ENCODE measurements around the gene SUSD3. TPM values are rescaled to one million over a fixed set of nuclear protein-coding genes. Genes with fewer than 3 reads are reported as not detected.
"Not testable (repeated sequence)": the region's sequence is repeated elsewhere in the genome, so short reads cannot be mapped to it uniquely, and the experiment has no call there.

The SUSD3 gene
- not detected in 2 replicates for total RNA-seq (2014; rRNA removed; shearing (Covaris generic))

GRCh38 chr9:93058355-93059010 lies at the start of gene SUSD3:
TSS of gene SUSD3 (plus strand) at chr9:93058701. CDS start at chr9:93058743, 42 bp downstream.
- H3K4me3 ChIP-seq = no peak within 1 kb of the TSS
- no peaks in the 10 kb centered on the region for H3K36me3 ChIP-seq
- no peak within 1 kb of the TSS for H3K27ac ChIP-seq
- 0 out of 2 replicates have a peak, but pooled peaks cover 8% of the 10 kb centered on the region for H3K4me1 ChIP-seq
- DNase-seq = no peak
- peaks cover 6% of the 10 kb centered on the region; the same call in 1 of the 2 replicates for H3K27me3 ChIP-seq
- no peaks in the 10 kb centered on the region for H3K9me3 ChIP-seq (replicated peaks)

GRCh38 chr9:93009337-93010015 lies 49.0 kb upstream of the SUSD3 start:
- Histone ChIP-seq H3K36me3 (no peaks in the 10 kb centered on the region), H3K27ac (no peak overlapping the region), H3K27me3 (no peaks in the 10 kb centered on the region), H3K9me3 (replicated peaks) (no peaks in the 10 kb centered on the region), H3K4me1 (no peaks in the 10 kb centered on the region), H3K4me3 (no peak overlapping the region)
- DNase-seq = no peak

GRCh38 chr9:93010056-93010455 lies 48.4 kb upstream of the SUSD3 start:
- H3K27me3 ChIP-seq = no peaks in the 10 kb centered on the region
- no peak overlapping the region for H3K4me3 ChIP-seq
- no peak for DNase-seq
- no peak overlapping the region for H3K27ac ChIP-seq
- H3K4me1 ChIP-seq = no peaks in the 10 kb centered on the region
- no peaks in the 10 kb centered on the region for H3K9me3 ChIP-seq (replicated peaks)
- H3K36me3 ChIP-seq = no peaks in the 10 kb centered on the region

GRCh38 chr9:93010704-93011103 lies 47.8 kb upstream of the SUSD3 start:
- Histone ChIP-seq H3K4me1 (no peaks in the 10 kb centered on the region), H3K27me3 (no peaks in the 10 kb centered on the region), H3K36me3 (no peaks in the 10 kb centered on the region), H3K27ac (no peak overlapping the region), H3K4me3 (no peak overlapping the region), H3K9me3 (replicated peaks) (no peaks in the 10 kb centered on the region)
- no peak for DNase-seq

GRCh38 chr9:93011114-93011513 lies 47.4 kb upstream of the SUSD3 start:
- Histone ChIP-seq H3K27ac (no peak overlapping the region), H3K27me3 (no peaks in the 10 kb centered on the region), H3K36me3 (no peaks in the 10 kb centered on the region), H3K4me1 (no peaks in the 10 kb centered on the region), H3K4me3 (no peak overlapping the region), H3K9me3 (replicated peaks) (no peaks in the 10 kb centered on the region)
- DNase-seq = no peak

- Histone ChIP-seq H3K27ac (no peak overlapping the region), H3K4me3 (no peak overlapping the region), H3K36me3 (no peaks in the 10 kb centered on the region), H3K9me3 (replicated peaks) (no peaks in the 10 kb centered on the region), H3K4me1 (no peaks in the 10 kb centered on the region), H3K27me3 (no peaks in the 10 kb centered on the region)
- DNase-seq = peak in 1 of 2 experiments; percentile 2
Measured at GRCh38 chr9:93012963-93013855, 45.3 kb upstream of the SUSD3 start.

- H3K9me3 ChIP-seq (replicated peaks) = no peaks in the 10 kb centered on the region
- H3K36me3 ChIP-seq = no peaks in the 10 kb centered on the region
- peak in 1 of 2 experiments; percentile 57 for DNase-seq
- H3K4me3 ChIP-seq = no peak overlapping the region
- H3K4me1 ChIP-seq = no peaks in the 10 kb centered on the region
- no peak overlapping the region for H3K27ac ChIP-seq
- H3K27me3 ChIP-seq = no peaks in the 10 kb centered on the region
Measured at GRCh38 chr9:93013856-93014582, 44.5 kb upstream of the SUSD3 start.

GRCh38 chr9:93015190-93015589 lies 43.3 kb upstream of the SUSD3 start:
- H3K36me3 ChIP-seq; H3K27me3 ChIP-seq; H3K4me3 ChIP-seq; DNase-seq; H3K27ac ChIP-seq; H3K4me1 ChIP-seq; H3K9me3 ChIP-seq (replicated peaks): not testable (repeated sequence)

- Histone ChIP-seq H3K27ac (no peak overlapping the region), H3K4me3 (no peak overlapping the region), H3K36me3 (no peaks in the 10 kb centered on the region), H3K27me3 (0 out of 2 replicates have a peak, but pooled peaks cover 3% of the 10 kb centered on the region), H3K4me1 (peaks cover 5% of the 10 kb centered on the region; the same call in 1 of the 2 replicates), H3K9me3 (replicated peaks) (no peaks in the 10 kb centered on the region)
- no peak for DNase-seq
Measured at GRCh38 chr9:93017621-93018020, 40.9 kb upstream of the SUSD3 start.

GRCh38 chr9:93020151-93020550 lies 38.4 kb upstream of the SUSD3 start:
- Histone ChIP-seq H3K36me3 (no peaks in the 10 kb centered on the region), H3K4me1 (peaks cover 5% of the 10 kb centered on the region; the same call in 1 of the 2 replicates), H3K9me3 (replicated peaks) (no peaks in the 10 kb centered on the region), H3K4me3 (no peak overlapping the region), H3K27ac (no peak overlapping the region), H3K27me3 (0 out of 2 replicates have a peak, but pooled peaks cover 3% of the 10 kb centered on the region)
- no peak for DNase-seq

- DNase-seq = peak in 1 of 2 experiments; percentile 29
Measured at GRCh38 chr9:93020771-93021670, 37.5 kb upstream of the SUSD3 start.

GRCh38 chr9:93022066-93022465 lies 36.4 kb upstream of the SUSD3 start:
- DNase-seq = no peak
- H3K4me1 ChIP-seq = peaks cover 5% of the 10 kb centered on the region; the same call in 1 of the 2 replicates
- H3K36me3 ChIP-seq = no peaks in the 10 kb centered on the region
- H3K4me3 ChIP-seq = no peak overlapping the region
- H3K9me3 ChIP-seq (replicated peaks) = no peaks in the 10 kb centered on the region
- 0 out of 2 replicates have a peak, but pooled peaks cover 3% of the 10 kb centered on the region for H3K27me3 ChIP-seq
- H3K27ac ChIP-seq = no peak overlapping the region

More at GRCh38 chr9:93020771-93021670, 37.5 kb upstream of the SUSD3 start:
- no peak overlapping the region for H3K4me3 ChIP-seq
- H3K27me3 ChIP-seq = 0 out of 2 replicates have a peak, but pooled peaks cover 3% of the 10 kb centered on the region
- H3K9me3 ChIP-seq (replicated peaks) = no peaks in the 10 kb centered on the region
- no peak overlapping the region for H3K27ac ChIP-seq
- H3K4me1 ChIP-seq = peaks cover 5% of the 10 kb centered on the region; the same call in 1 of the 2 replicates
- H3K36me3 ChIP-seq = no peaks in the 10 kb centered on the region
